G401.6 (cell line): ENCODE results near the gene GABRB2.
"Not testable (repeated sequence)": the region's sequence is repeated elsewhere in the genome, so short reads cannot be mapped to it uniquely, and the experiment has no call there.

Source experiments
- FAIRE-seq: peaks from 2 replicates; lab custom pipeline; 2012; peaks lifted over from hg19 to GRCh38; lab: Jason Lieb, UNC

Gene GABRB2

DNA sequence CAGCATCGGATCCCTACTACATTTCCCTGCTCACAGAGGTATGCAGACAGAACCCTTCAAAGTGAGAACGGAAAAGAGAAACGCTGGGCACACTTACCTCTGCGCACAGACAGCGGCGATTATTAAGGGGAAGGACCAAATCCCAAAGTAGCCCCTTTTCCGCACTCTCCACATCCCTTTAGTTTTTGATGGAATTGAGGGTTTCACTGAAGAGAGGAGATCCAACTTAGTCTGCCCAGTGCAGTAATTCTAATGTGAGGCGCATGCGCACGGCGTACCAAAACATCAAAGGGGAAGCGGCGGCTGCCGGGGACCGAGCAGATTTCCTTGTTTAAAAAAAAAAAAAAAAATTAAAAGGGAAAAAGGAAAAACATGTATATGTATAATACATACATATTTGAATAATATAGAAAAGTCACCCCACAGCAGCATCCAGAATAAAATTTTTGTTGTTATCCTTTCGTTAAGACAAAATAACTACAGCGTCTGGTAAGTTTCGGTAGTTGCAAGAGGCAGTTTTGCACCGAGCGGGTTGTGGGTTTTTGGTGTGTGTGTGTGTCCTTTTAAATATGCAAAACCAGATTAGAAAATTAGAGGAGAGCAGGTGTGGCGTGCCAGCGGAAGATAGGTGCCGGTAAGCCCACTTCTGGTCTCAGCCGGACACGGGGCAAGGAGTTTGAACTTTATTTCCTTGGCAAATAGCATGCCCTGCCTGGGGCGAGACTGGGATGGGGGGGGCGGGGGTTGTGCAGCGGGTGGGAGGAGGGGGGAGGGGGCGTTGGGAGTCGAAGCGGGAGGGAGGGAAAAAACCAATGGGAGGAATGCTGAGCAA lies at the start of gene GABRB2:
Gene GABRB2, minus strand, starts transcription at position 256 of the 832 bp plus-strand sequence. Its CDS starts 82 bp downstream, at position 174.
- FAIRE-seq, result no peak

DNA sequence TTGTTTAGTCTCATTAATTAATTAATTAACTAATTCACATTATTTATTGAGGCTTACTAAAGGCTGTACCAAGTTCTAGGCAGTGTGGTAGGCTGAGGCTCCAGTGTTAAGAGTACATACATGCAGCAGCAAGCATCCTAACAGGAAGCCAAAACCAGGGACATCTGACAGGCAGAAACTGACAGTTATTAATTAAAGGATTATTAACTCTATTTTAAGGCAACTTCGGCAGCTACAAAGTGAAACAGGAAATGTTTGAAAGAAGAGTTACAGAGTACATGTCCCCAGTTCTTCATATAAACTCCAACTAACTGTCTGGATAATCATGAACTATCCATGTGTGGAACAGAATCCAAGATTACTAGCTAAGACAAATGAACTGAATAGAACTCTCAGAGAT lies 39.3 kb upstream of the GABRB2 start:
- FAIRE-seq, result no peak

DNA sequence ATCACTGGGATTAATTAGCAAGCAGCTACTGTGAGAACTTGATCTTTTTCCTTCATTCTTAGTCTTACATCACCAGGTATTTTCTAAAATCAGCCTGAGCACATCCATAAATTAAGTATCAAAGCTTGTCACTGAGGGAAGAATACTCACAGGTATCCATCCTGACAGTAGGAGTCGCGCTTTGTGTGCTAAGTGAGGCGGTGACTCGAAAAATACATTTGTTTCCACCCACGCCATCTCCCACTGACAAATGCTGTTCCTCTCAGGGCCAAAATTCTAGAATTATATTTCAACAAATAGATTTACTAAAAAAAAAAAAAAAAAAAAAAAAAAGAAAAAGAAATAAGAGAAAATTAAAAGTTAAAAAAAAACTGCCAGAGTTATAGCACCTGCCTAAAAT lies 34.1 kb upstream of the GABRB2 start:
- no peak for FAIRE-seq

DNA sequence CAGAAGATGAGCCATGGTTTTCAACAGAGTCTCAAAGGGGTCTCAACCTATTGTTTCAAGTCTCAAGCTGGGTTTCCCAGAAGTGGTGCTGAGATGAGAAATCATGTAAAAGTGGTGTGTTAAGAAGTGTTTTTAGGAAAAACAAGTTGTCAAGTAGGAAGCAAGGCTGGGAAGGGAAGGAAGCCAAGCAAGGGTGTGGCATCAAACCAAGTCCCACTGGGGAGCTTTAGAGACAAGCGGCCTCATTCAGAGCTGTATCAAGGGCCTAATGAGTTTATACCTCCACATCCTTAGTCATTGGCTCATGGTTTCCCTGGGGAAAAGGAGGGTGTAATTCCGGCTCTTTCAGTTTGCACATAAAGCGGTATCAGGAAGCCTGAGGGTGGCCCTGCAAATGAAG lies 26.4 kb upstream of the GABRB2 start:
- FAIRE-seq, result no peak

DNA sequence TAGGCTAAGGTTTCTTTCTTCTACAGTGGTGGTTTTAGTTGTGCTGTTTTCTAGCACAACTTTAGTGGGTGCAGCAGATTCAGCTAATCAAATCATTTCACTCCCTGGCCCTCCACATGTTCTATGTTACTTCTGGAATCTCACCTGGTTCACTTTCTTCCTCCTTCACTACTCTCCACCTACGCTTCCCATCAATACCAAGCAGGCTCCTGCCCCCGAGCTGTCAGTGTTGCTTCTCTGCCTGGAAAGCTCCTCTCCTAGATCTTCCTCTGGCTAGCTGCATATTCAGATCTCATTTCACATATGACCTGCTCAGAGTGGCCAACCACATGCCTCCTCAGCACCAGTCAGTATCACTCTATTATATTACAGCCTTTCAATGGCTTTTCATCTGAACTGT lies 19.6 kb upstream of the GABRB2 start:
- no peak for FAIRE-seq

DNA sequence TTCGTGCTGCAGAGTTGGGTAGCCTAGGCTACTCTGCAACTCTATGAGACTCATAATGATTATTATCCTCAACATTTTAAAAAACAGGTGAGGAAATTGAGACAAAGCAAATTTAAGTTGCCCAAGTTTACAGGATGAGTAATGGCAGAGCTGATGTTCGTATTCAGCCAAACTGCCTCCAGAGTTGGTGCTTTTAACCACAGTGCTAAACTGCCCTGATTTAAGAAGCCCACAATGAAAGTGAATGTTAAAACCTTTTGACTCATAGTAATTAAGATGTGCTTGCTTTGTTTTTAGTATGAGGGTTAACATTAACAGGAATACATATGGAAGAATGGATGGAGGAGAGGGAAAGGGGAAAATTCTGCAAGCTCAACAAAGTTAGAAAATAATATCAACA lies 15.9 kb upstream of the GABRB2 start:
- FAIRE-seq, result no peak

DNA sequence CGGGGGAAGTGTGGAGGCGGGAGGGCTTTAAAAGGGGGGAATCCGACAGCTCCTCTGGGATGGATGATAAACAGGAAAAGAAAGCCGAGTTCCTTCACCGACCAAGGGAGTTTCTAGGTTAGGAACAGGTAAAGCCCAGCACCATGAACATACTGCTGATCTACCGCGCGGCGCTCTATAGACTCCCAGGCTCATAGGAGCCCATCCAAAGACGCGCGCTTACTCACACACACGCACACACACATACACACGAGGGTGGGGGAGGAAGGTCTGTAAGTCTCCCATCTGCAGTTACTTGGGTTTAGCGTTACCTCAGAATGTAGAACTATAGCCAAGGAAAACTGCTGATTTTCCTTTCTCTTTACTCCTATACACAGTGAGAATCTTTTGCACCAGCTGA lies 2.6 kb upstream of the GABRB2 start:
- FAIRE-seq, result no peak

DNA sequence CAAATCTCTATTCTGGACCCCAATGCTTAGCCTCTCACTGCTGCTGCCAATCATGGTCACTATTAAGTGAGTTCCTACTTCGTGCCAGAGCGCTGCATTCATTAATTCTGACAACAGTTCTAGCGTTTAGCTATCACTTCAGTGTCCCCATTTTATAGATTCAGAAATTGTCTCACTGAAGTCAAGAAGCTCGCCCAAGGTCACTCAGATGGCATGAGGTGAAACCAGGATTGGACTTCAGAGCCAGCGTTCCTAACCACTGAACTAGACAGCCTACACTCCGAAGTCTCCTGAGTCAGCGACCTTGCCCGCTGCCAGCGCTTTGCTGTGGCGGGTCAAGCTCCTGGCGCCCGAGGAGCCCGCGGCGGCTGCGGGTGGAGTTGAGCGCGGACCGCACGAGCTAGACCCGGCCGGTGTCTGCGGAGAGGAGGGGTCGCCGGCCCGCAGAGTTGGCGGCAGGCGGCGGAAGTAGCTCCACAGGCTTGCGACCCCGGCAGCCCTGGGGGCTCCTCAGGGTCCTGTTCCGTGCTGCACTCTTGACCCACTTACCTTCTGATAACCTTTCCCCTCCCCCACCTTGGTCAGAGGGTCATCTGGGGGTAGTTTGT lies 2.1 kb upstream of the GABRB2 start:
- no peak for FAIRE-seq

DNA sequence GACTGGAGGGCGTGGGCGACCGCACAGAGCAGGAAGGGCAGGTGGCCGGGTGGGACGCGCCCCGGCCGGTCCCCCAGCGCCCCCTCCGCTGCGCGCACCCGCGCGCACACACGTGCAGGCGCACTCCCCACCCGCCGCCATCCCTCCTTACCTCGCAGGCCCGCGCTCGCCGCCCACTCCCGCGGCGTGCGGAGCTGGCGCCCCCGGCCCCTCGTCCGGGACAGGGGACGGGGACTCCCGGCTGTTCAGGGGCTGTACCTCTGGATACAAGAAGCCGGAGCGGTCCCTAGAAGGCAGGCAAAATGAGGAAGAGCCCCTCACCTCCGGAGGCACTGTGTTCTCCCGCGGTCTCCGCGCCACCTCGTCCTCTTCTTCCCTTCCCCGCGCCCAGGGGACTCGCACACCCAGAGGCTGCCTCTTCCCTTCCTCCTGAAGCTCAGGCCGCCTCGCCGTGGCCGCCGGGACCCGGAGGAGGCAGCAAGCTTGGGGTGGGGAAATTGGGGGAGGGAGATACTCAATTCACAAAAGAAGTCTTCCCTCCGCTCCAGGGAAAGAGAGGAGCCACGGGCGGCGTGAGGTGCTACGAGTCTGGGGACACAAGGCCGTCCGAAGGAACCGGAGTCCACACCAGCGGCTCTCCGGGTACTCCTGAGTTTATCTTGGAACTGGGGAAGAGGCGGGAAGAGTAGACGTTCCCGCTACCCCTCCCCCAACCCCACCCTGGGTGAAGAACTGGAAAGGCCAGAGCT lies 1.4 kb upstream of the GABRB2 start:
- FAIRE-seq, result no peak

DNA sequence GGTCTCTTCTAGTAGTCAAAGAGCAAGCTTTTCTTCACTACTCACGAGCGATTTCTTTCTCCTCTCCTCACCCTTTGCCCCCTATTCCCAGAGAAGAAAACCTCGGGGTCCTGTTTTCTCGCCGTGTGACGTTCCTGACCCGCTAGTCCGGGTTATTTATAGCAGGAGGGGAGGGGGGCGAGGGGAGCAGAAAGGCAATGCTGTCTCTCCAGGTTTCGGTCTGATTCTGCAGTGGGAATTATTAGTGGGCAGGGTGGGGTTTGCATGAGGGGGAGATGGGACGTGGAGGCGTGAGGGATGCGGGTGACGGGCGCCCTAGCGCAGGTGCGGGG lies 847 bp upstream of the GABRB2 start:
- no peak for FAIRE-seq

DNA sequence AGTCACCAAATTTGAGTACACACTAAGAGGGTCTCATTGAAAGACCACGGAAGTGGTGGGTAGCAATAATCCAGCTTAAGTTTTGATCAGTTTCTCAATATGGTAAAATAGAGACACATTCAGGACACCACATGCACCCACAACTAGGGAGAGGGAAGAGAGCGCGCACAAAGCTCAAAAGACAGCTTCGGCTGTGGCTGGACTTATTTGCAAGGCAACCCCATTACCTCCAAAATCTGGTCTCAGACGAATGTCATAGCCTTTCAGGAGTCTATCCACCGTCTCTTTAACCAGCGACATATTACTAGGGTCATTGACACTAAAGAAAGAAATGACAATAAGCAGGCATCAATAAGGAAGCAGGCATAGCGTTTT lies 443 bp downstream of the GABRB2 start:
- no peak for FAIRE-seq

DNA sequence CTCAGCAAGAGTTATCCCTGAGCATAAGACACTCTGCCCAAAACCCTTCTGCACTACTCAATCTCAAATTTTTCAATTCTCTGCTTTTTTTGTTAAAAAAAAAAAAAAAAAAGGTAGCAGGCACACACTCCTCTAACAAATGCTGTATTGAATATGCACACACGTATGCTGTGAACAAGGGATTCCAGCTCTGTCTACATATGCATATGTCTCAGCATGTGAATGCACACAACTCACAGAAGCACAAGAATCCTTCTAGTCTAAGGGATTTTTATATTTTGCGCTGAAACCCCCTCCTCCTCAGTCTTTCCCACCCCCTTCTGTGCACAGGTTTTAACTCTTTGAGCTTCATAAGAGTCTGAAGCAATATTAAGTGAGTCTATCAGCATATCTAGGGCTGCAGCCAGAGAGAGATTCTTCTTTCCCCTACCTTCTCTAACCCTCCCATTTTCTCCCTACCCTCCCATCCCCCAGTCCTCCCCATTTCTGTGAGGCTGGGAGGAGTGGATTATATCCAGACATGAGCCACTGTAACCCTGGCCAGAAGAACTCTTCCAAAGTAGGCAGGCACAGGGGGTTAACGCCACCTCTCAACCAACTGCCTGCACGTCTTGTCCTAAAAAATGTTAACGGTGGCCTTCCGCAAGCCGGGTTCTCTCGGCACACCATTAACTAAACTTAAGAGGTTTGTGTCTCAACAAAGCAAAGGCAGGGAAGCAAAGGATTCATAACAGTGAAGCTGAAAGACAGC lies 1.0 kb downstream of the GABRB2 start:
- no peak for FAIRE-seq

DNA sequence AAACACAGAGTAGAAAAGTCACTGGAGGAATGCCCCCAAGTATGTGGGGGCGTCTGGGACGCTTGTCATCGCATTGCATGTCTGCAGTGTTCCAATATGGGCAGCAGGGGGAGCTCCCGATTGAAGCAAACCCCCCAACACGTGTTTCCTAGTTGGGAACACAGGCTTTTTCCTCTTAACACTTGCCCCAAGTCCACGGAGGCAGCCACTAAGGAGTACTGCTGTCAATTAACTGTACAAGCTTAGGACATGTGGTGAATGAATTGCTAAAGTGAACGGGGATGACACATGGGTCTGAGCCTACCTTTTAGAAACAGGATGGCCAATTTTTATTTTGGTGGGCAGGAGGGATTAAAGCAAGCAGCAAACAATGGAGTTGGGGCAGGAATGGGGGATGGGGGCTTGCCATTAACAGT lies 2.2 kb downstream of the GABRB2 start:
- no peak for FAIRE-seq

DNA sequence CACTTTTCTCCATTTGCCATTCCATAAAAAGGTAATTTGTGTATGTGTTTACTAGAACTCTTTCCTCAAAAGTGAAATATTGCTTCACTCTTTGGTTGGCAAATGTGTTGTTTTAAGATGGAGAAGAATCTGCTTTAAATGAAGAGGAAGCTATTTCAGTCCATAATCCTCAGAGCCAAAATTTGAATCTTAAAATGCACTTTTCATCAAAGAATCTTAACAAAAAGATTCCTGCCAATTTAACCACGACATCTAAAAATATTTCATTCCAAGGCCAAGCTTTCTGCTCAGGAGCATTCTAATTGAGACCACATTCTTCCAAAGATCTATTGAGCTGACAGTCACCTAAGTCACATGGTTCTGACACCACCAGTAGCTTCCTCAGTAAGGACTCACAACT lies 7.5 kb downstream of the GABRB2 start:
- no peak for FAIRE-seq

DNA sequence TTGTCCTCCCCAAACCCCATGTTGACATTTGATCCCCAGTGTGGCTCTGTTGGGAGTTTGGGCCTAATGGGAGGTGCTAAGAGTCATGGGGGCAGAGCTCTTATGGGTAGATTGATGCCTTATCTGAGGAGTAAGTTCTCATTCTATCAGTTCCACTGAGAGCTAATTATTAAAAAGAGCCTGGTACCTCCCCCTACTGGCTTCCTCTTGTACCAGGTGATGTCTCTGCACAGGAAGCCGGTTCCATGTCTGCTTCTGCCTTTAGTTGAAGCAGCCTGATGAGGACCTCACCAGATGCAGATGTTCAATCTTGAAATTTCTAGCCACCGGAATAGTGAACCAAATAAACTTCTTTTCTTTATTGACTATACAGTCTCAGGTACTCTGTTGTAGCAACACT lies 10.8 kb downstream of the GABRB2 start:
- FAIRE-seq, result no peak

DNA sequence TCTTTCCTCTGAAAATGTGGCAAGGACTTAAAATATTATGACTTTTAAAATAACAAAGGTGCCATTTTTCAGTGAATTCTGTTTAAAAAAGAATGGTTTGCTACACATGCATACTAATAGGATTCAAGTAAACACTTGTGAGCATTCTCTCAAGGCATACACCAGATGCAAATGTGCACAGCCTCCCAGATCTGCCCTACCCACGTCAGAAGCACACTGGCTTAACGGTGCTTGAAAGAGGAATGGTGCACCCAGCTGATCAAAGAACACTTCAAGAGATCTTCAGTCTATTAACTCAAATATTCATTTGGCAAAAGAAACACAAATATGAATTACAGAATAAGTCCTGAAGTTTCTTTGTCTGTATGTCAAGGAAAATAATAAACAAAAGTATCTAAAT lies 15.8 kb downstream of the GABRB2 start:
- no peak for FAIRE-seq

DNA sequence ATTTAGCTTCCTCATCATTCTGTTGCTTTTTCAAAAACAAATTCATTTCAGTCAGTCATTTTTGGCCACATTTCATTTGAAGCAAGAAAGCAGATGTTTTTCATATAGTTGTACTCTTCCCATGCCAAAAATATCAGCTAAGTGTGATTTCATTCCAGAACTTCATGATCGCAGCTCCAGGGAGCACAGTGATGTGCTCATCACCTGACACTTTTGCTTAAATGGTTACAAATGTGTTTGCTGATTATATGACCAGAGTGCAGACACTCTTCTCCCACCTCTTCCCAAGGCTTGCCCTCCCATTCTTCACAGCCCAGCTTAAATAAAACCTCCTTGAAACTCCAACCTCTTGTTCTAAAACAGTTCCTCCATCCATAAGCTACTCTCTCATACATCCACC lies 32.6 kb downstream of the GABRB2 start:
- no peak for FAIRE-seq

DNA sequence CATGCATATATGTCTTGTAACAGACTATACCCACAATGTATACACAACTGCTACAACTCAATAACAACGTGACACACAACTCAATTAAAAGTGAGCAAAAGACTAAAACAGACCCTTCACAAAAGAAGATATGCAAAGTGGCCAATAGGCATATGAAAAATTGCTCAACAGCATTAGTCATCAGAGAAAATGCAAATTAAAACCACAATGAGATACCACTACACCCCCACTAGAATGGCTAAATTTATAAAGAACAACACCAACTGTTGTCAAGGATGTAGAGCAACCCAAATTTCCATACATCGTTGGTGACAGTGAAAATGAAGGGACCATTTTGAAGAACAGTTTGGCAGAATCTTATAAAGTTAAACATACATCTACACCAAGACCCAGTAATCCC lies 38.9 kb downstream of the GABRB2 start:
- FAIRE-seq, result no peak

DNA sequence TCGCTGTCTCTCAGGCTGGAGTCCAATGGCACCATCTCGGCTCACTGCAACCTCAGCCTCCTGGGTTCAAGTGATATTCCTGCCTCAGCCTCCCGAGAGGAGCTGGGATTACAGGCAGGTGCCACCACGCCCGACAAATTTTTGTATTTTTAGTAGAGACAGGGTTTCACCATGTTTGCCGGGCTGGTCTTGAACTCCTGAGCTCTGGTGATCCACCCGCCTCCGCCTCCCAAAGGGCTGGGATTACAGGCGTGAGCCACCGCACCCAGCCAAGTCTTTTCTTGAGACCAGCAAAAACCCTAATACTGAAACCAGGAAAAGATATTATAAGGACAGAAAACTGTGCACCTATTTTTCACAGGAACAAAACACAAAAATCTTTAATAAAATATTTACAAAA lies 41.4 kb downstream of the GABRB2 start:
- FAIRE-seq, result not testable (repeated sequence)

DNA sequence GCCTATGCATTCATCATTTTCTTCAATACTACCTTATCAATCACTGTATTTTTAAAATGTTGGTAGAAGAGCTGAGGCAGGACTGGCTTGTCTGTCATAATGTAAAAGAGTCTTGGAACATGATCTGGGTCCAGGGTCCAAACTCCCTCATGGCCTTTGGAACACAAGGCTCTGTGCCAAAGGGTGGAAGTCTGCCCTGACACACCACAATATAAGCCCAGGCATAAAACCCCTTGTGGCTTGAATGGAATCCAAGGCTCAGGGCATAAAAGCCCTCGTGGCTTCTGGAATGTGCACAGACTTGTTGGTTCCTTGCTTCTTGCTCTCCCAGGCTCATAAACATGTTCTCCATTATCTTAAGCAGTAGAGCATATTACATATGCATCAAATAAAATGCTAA lies 48.0 kb downstream of the GABRB2 start:
- FAIRE-seq, result no peak

DNA sequence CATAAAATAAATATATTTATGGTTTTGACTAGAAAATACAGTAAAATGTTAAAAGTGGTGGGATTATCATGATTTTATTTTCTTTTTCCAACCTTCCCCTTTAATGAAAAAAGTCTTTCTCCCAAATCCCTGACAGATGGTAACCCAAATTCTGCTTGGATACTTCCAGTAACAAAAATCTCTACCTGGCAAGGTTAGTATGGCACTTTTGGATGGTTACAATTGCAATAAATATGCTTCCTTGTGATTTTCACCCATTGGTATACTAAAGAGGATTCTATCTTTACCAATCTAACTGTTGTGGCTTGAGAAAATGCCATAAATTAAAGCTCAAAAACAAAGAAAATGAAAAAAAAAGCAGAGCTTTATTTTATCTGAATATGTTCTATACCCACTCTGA lies 62.8 kb downstream of the GABRB2 start:
- no peak for FAIRE-seq

DNA sequence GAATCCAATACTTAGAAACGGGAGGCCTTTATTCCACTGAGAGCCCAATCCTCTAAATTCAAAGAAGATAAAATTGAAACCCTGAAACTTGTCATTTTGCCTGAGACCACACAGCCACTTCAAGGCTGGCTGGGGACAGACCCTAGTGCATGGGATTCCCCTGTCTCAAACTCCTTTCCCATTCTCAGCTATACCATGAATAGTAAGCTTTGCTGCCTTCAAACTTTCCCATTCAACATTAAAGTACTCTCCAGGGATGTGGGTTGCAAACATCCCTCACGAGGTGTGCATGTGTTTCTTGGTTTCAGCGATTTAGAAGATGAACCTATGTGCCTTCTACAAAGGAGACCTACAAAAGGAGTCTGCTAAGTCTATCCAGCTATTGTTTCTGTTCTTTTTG lies 64.6 kb downstream of the GABRB2 start:
- no peak for FAIRE-seq
